ENCODE results near the gene CPNE8. TPM values are rescaled to one million over a fixed set of nuclear protein-coding genes. Genes with fewer than 3 reads are reported as not detected.

CPNE8 gene
- total RNA-seq, 4 donors from 2014 or later: 10.5 to 18.1 (median 15.1) TPM

DNA sequence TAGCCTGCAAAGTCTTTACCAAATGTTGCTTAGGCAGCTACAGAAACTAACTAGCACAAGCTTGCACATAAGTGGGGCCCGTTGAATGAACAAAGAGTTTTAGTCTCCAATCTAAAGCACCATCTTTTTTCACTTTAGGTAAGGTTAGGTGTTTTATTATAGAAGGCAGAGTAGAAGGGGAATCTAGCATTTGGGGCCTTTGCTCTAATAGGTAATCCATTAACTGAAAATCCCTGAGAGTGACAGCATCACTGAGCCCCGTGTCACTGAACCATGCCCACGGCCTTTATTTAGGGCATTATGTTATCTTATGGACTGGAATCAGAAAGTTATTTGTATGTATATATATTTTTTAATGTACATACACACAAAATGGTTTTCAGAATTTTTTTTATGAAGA, 25.1 kb downstream of the CPNE8 start:
- TF ChIP-seq POLR2A (IDR thresholded peaks at IDR 0.05) (no peak), CTCF (IDR thresholded peaks at IDR 0.05) (no peak)
- H3K36me3 ChIP-seq: no peaks in the 10 kb centered on the region
- H3K4me1 ChIP-seq: no peaks in the 10 kb centered on the region
- no peaks in the 10 kb centered on the region for H3K27me3 ChIP-seq
- H3K9me3 ChIP-seq: no peaks in the 10 kb centered on the region
- 82 to 86% methylated on average over 3 of the region's 3 CpGs for WGBS, 2 donors
- no peak overlapping the region for H3K4me3 ChIP-seq
- no peak for DNase-seq
- intact Hi-C loops (cut with DNase I): no loop called here
- H3K27ac ChIP-seq: no peak overlapping the region

DNA sequence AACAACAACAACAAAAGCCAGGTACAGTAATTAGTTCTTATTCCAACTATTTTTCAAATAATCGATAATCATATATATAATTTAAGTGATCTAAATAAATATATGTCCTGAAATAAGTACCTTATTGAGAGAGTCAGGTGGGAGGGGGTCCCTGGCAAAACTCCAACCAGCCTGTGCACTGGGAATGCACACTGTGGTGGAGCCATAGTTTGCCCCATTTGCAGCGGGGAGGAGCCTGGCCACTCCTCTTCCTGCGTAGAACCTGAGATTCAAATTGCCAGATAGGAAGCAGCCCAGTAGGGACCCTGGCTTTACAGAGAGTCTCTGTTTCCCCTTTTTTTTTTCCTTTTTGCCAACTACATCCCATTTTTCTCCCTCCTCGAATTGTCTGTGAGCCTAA, 26.4 kb downstream of the CPNE8 start:
- intact Hi-C loops (cut with DNase I): no loop called here
- no peaks in the 10 kb centered on the region for H3K4me1 ChIP-seq
- 82 to 96% methylated on average over 4 of the region's 4 CpGs for WGBS, 2 donors

GRCh38 chr12:38878333-38878705, 27.1 kb downstream of the CPNE8 start:
- WGBS, 2 donors: 81 to 84% methylated on average over 2 of the region's 2 CpGs
- intact Hi-C loops (cut with DNase I): no loop called here
- TF ChIP-seq POLR2A (IDR thresholded peaks at IDR 0.05): no peak
- no peak for TF ChIP-seq CTCF (IDR thresholded peaks at IDR 0.05)
- Histone ChIP-seq H3K4me1 (no peaks in the 10 kb centered on the region), H3K27me3 (no peaks in the 10 kb centered on the region), H3K4me3 (no peak overlapping the region), H3K9me3 (no peaks in the 10 kb centered on the region), H3K36me3 (no peaks in the 10 kb centered on the region), H3K27ac (no peak overlapping the region)
- no peak for DNase-seq

More for the DNA sequence above, 26.4 kb downstream of the CPNE8 start:
- H3K27me3 ChIP-seq: no peaks in the 10 kb centered on the region
- H3K9me3 ChIP-seq: no peaks in the 10 kb centered on the region
- TF ChIP-seq POLR2A (IDR thresholded peaks at IDR 0.05): no peak
- no peak for TF ChIP-seq CTCF (IDR thresholded peaks at IDR 0.05)
- H3K27ac ChIP-seq: no peak overlapping the region
- DNase-seq: no peak
- no peak overlapping the region for H3K4me3 ChIP-seq
- no peaks in the 10 kb centered on the region for H3K36me3 ChIP-seq

DNA sequence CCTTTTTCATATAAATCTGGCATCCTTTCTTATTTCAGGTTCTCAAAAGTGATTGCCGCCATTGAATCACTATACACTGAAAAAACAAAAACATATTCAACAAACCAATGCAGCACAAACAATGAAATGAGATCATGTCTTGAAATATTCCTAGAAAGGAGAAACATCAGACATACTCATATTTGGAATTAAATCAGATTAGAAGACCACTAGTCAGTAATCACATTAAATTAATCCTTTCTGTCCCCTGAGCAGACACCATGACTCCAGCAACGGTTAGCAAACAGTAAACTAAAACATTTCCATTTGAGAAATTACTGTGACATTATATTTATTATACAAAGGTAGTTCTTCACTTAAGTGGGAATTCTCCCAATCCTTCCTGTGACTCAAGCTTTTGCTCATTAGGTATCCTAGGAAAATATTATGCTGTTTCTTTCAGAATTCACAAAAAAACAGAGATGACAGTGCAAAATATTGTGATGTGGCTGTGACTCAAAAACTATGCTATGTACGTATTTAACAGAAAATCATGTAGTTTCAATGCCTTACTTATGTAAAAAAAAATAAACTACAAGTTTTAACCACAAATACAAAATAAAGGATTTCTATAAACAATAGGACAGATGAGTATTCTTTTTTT, 29.7 kb downstream of the CPNE8 start:
- H3K4me3 ChIP-seq: no peak overlapping the region
- H3K36me3 ChIP-seq: peaks cover 0 to 9% (median 0%) of the 10 kb centered on the region in 3 donors
- TF ChIP-seq POLR2A (IDR thresholded peaks at IDR 0.05): no peak
- no peak for TF ChIP-seq CTCF (IDR thresholded peaks at IDR 0.05)
- WGBS, 2 donors: 67 to 72% methylated on average over 3 of the region's 3 CpGs
- intact Hi-C loops (cut with DNase I): no loop called here
- H3K4me1 ChIP-seq: no peaks in the 10 kb centered on the region
- H3K27ac ChIP-seq: no peak overlapping the region
- H3K9me3 ChIP-seq: no peaks in the 10 kb centered on the region
- H3K27me3 ChIP-seq: no peaks in the 10 kb centered on the region
- no peak for DNase-seq

GRCh38 chr12:38872561-38872960, 32.8 kb downstream of the CPNE8 start:
- no peaks in the 10 kb centered on the region for H3K27me3 ChIP-seq
- TF ChIP-seq POLR2A (IDR thresholded peaks at IDR 0.05) (no peak), CTCF (IDR thresholded peaks at IDR 0.05) (no peak)
- H3K4me1 ChIP-seq: no peaks in the 10 kb centered on the region
- H3K4me3 ChIP-seq: no peak overlapping the region
- no peaks in the 10 kb centered on the region for H3K9me3 ChIP-seq
- intact Hi-C loops (cut with DNase I): no loop called here
- no peak for DNase-seq
- no peak overlapping the region for H3K27ac ChIP-seq
- H3K36me3 ChIP-seq: peaks cover 0 to 9% (median 0%) of the 10 kb centered on the region in 3 donors
